GM10847 (cell line): ENCODE measurements around the gene KSR2.

Experiments
- POLR2A ChIP-seq: IDR thresholded peaks from 2 replicates; pipeline ENCODE4 v1.6.1; 2011; ENCODE audit not compliant: insufficient read length; ENCODE audit errors: extremely low read depth

KSR2 gene

GRCh38 chr12:117854339-117855012 is 114.3 kb downstream of the KSR2 start:
- TF ChIP-seq POLR2A, result no peak

- TF ChIP-seq POLR2A, result no peak
Measured at GRCh38 chr12:117853600-117853999, 115.2 kb downstream of the KSR2 start.

- TF ChIP-seq POLR2A, result no peak
Measured at GRCh38 chr12:117850048-117850447, 118.7 kb downstream of the KSR2 start.

- TF ChIP-seq POLR2A, result no peak
Measured at GRCh38 chr12:117847371-117847770, 121.4 kb downstream of the KSR2 start.

- TF ChIP-seq POLR2A, result no peak
Measured at GRCh38 chr12:117845271-117845904, 123.4 kb downstream of the KSR2 start.

- TF ChIP-seq POLR2A, result no peak
Measured at GRCh38 chr12:117844114-117844830, 124.5 kb downstream of the KSR2 start.

- no peak for TF ChIP-seq POLR2A
Measured at GRCh38 chr12:117842630-117843029, 126.2 kb downstream of the KSR2 start.

GRCh38 chr12:117842220-117842619 is 126.6 kb downstream of the KSR2 start:
- no peak for TF ChIP-seq POLR2A

GRCh38 chr12:117837737-117838050 is 131.1 kb downstream of the KSR2 start:
- TF ChIP-seq POLR2A, result no peak

- no peak for TF ChIP-seq POLR2A
Measured at GRCh38 chr12:117836999-117837736, 131.6 kb downstream of the KSR2 start.

GRCh38 chr12:117836476-117836875 is 132.3 kb downstream of the KSR2 start:
- no peak for TF ChIP-seq POLR2A

- TF ChIP-seq POLR2A, result no peak
Measured at GRCh38 chr12:117835156-117835555, 133.6 kb downstream of the KSR2 start.

GRCh38 chr12:117832459-117833457 is 136.0 kb downstream of the KSR2 start:
- no peak for TF ChIP-seq POLR2A

- no peak for TF ChIP-seq POLR2A
Measured at GRCh38 chr12:117830471-117830870, 138.3 kb downstream of the KSR2 start.
